Measurements from ENCODE around the gene TUBGCP2. TPM values are rescaled to one million over a fixed set of nuclear protein-coding genes. Genes with fewer than 3 reads are reported as not detected.

The TUBGCP2 gene
- total RNA-seq, 1 experiment from 2014 or later = 35.4 TPM

GRCh38 chr10:133247681-133248333, 60.9 kb downstream of the TUBGCP2 start:
- ATAC-seq = no peak
- Histone ChIP-seq H3K4me1 (ENCODE audit: control insufficient read depth in 1 of 2, insufficient read depth in 2 of 2, low read length in 2 of 2) (peaks cover 0 to 9% of the 10 kb centered on the region in 2 experiments; a peak in 1 of 4 replicates), H3K9ac (ENCODE audit: low read length) (no peak overlapping the region), H3K27ac (ENCODE audit: low read depth, low read length) (no peak overlapping the region), H3K9me2 (ENCODE audit: insufficient read depth) (no peaks in the 10 kb centered on the region), H3K4me3 (replicated peaks in 1 of 2; ENCODE audit: low read depth in 1 of 2, low read length in 2 of 2) (no peak overlapping the region), H3K79me2 (ENCODE audit: insufficient read depth, low read length) (no peaks in the 10 kb centered on the region), H2AFZ (ENCODE audit: low read depth, low read length, poor library complexity, severe bottlenecking) (no peak overlapping the region), H3K36me3 (ENCODE audit: control insufficient read depth in 1 of 2, insufficient read depth in 2 of 2, low read length in 2 of 2) (no peaks in the 10 kb centered on the region), H3K9me3 (ENCODE audit: control insufficient read depth in 1 of 2, insufficient read depth in 1 of 2, low read depth in 1 of 2, low read length in 2 of 2) (no peaks in the 10 kb centered on the region), H4K20me1 (ENCODE audit: insufficient read depth) (no peaks in the 10 kb centered on the region), H3K27me3 (ENCODE audit: insufficient read depth, low read length) (no peaks in the 10 kb centered on the region), H3K4me2 (ENCODE audit: low read length) (no peak overlapping the region)
- TF ChIP-seq CTCF (IDR thresholded peaks at IDR 0.05 in 2 of 3, conservative IDR thresholded peaks at IDR 0.05 in 1 of 3; ENCODE audit: borderline replicate concordance in 1 of 3, insufficient read depth in 1 of 3, low read depth in 2 of 3, low read length in 2 of 3) (no peak), EZH2 (IDR thresholded peaks at IDR 0.05) (no peak), REST (IDR thresholded peaks at IDR 0.05; ENCODE audit: low read depth) (no peak), MAX (IDR thresholded peaks at IDR 0.05) (no peak), SIN3A (IDR thresholded peaks at IDR 0.05; ENCODE audit: low read depth) (no peak), ELF1 (IDR thresholded peaks at IDR 0.05; ENCODE audit: borderline replicate concordance, low read depth) (no peak), ZFX (IDR thresholded peaks at IDR 0.05) (no peak), ZNF274 (IDR thresholded peaks at IDR 0.05; ENCODE audit: low read depth, low read length) (no peak), SP1 (IDR thresholded peaks at IDR 0.05; ENCODE audit: low read depth) (no peak), EGR1 (IDR thresholded peaks at IDR 0.05; ENCODE audit: low read depth) (no peak), TCF7L2 (IDR thresholded peaks at IDR 0.05; ENCODE audit: borderline replicate concordance, extremely low read depth, insufficient read depth, insufficient read length) (no peak), POLR2A (IDR thresholded peaks at IDR 0.05; ENCODE audit: borderline replicate concordance, extremely low read depth, insufficient read depth, insufficient read length) (no peak), ATF3 (IDR thresholded peaks at IDR 0.05) (no peak), ZBTB33 (IDR thresholded peaks at IDR 0.05; ENCODE audit: extremely low read depth, insufficient replicate concordance, low read length) (no peak), CEBPB (IDR thresholded peaks at IDR 0.05; ENCODE audit: low read depth) (no peak), FOSL1 (IDR thresholded peaks at IDR 0.05; ENCODE audit: low read depth) (no peak), JUND (IDR thresholded peaks at IDR 0.05) (no peak), POLR2AphosphoS5 (IDR thresholded peaks at IDR 0.05; ENCODE audit: low read depth, low read length) (no peak), YY1 (IDR thresholded peaks at IDR 0.05; ENCODE audit: extremely low read depth, insufficient replicate concordance, low read depth, low read length) (no peak)
- BruUV-seq (replicated peaks) = no TSS peak
- DNase-seq (ENCODE audit: low read depth, low spot score) = no peak
- CTCF ChIA-PET = no interaction called here
- intact Hi-C loops (cut with micrococcal nuclease) = no loop called here
- RAD21 ChIA-PET (ENCODE audit: low non-redundant PET in 1 of 2, low total read pairs in 2 of 2, uncharacterized antibody in 2 of 2, unreplicated experiment in 2 of 2) = interaction anchor here in 1 of 2 experiments (0.6 kb wide), 1 partner anchor 50 kb away, joined by 3 read pairs; no protein-coding TSS in a partner anchor
- POLR2A ChIA-PET = no interaction called here
